H9 (cell line): ENCODE results near the gene CHRNA9. TPM values are rescaled to one million over a fixed set of nuclear protein-coding genes. Genes with fewer than 3 reads are reported as not detected.

Source experiments
- DNase-seq: peaks from one replicate; pipeline ENCODE4 v3.0.0-alpha.2; 2017
- H2AFZ ChIP-seq: one replicate; pipeline ENCODE4 v1.6.1; 2013; ENCODE audit warnings: mild to moderate bottlenecking, low read length, control low read depth, moderate library complexity
- H2AK5ac ChIP-seq: 2 replicates; pipeline ENCODE4 v1.6.1; 2013; ENCODE audit warnings: low read length, control low read depth, mixed read lengths; ENCODE audit not compliant: insufficient read length
- H2BK120ac ChIP-seq: one replicate; pipeline ENCODE4 v1.6.1; 2013; ENCODE audit warnings: low read depth, mild to moderate bottlenecking, low read length, control low read depth, inconsistent platforms; ENCODE audit not compliant: poor library complexity, severe bottlenecking
- H2BK12ac ChIP-seq: 2 replicates; pipeline ENCODE4 v1.6.1; 2013; ENCODE audit warnings: low read length, control low read depth, mixed read lengths, low read depth; ENCODE audit not compliant: insufficient read length
- H2BK15ac ChIP-seq: 2 replicates; pipeline ENCODE4 v1.6.1; 2013; ENCODE audit warnings: low read depth, low read length, control low read depth
- H2BK20ac ChIP-seq: one replicate; pipeline ENCODE4 v1.6.1; 2013; ENCODE audit warnings: low read depth, mild to moderate bottlenecking, low read length, control low read depth, inconsistent platforms; ENCODE audit not compliant: poor library complexity, severe bottlenecking
- H2BK5ac ChIP-seq: 2 replicates; pipeline ENCODE4 v1.6.1; 2013; ENCODE audit warnings: low read length, control low read depth, mixed read lengths; ENCODE audit not compliant: insufficient read length
- H3K14ac ChIP-seq: 2 replicates; pipeline ENCODE4 v1.6.1; 2013; ENCODE audit warnings: low read length, control low read depth; ENCODE audit not compliant: insufficient read depth
- H3K18ac ChIP-seq: 2 replicates; pipeline ENCODE4 v1.6.1; 2013; ENCODE audit warnings: low read depth, mild to moderate bottlenecking, mixed read lengths, low read length, control low read depth; ENCODE audit not compliant: insufficient read length
- H3K23ac ChIP-seq: 2 replicates; pipeline ENCODE4 v1.6.1; 2013; ENCODE audit warnings: low read length, control low read depth, mixed read lengths, low read depth; ENCODE audit not compliant: insufficient read length
- H3K23me2 ChIP-seq: 2 replicates; pipeline ENCODE4 v1.6.1; 2013; ENCODE audit warnings: low read depth, mild to moderate bottlenecking, mixed read lengths, low read length, control low read depth; ENCODE audit not compliant: insufficient read length, poor library complexity, severe bottlenecking
- H3K27ac ChIP-seq: 2 replicates; pipeline ENCODE4 v1.5.1; 2013; ENCODE audit warnings: low read length, control low read depth, mixed read lengths, low read depth; ENCODE audit not compliant: insufficient read length
- H3K27me3 ChIP-seq: 2 replicates; pipeline ENCODE4 v1.6.1; 2013; ENCODE audit warnings: low read length, control low read depth, inconsistent platforms; ENCODE audit not compliant: insufficient read depth
- H3K4ac ChIP-seq: 2 replicates; pipeline ENCODE4 v1.6.1; 2013; ENCODE audit warnings: low read depth, mild to moderate bottlenecking, control low read depth, inconsistent platforms, low read length, moderate library complexity
- H3K4me1 ChIP-seq: 2 replicates; pipeline ENCODE4 v1.6.1; 2013; ENCODE audit warnings: low read length, control low read depth, inconsistent platforms; ENCODE audit not compliant: insufficient read depth
- H3K4me2 ChIP-seq: 2 replicates; pipeline ENCODE4 v1.6.1; 2013; ENCODE audit warnings: low read length, control low read depth, mixed read lengths; ENCODE audit not compliant: insufficient read length, insufficient read depth
- H3K56ac ChIP-seq: 2 replicates; pipeline ENCODE4 v1.6.1; 2013; ENCODE audit warnings: low read depth, mild to moderate bottlenecking, mixed read lengths, low read length, control low read depth; ENCODE audit not compliant: insufficient read length
- H3K79me1 ChIP-seq: 2 replicates; pipeline ENCODE4 v1.6.1; 2013; ENCODE audit warnings: low read depth, mild to moderate bottlenecking, moderate library complexity, low read length, control low read depth, inconsistent platforms; ENCODE audit not compliant: insufficient read depth, poor library complexity, severe bottlenecking
- H3K79me2 ChIP-seq: 2 replicates; pipeline ENCODE4 v1.6.1; 2013; ENCODE audit warnings: low read length, control low read depth, inconsistent platforms; ENCODE audit not compliant: insufficient read depth
- H3K9ac ChIP-seq: 2 replicates; pipeline ENCODE4 v1.6.1; 2013; ENCODE audit warnings: low read length, control low read depth, mixed read lengths; ENCODE audit not compliant: insufficient read length; ENCODE audit errors: extremely low read depth
- H3K9me3 ChIP-seq: one replicate; pipeline ENCODE4 v1.6.1; 2013; ENCODE audit warnings: low read depth, low read length, inconsistent platforms; ENCODE audit not compliant: control insufficient read depth
- H3T11ph ChIP-seq: one replicate; pipeline ENCODE4 v1.6.1; 2013; ENCODE audit warnings: mild to moderate bottlenecking, low read length, control low read depth, inconsistent platforms
- H4K20me1 ChIP-seq: one replicate; pipeline ENCODE4 v1.6.1; 2013; ENCODE audit not compliant: control insufficient read depth, insufficient read length, insufficient read depth
- H4K5ac ChIP-seq: 2 replicates; pipeline ENCODE4 v1.6.1; 2013; ENCODE audit warnings: low read depth, mild to moderate bottlenecking, mixed read lengths, low read length, control low read depth; ENCODE audit not compliant: insufficient read length
- H4K8ac ChIP-seq: replicated peaks from 2 replicates; pipeline ENCODE4 v1.6.1; 2013; ENCODE audit warnings: low read length, control low read depth, mixed read lengths, low read depth; ENCODE audit not compliant: insufficient read length
- H4K91ac ChIP-seq: 2 replicates; pipeline ENCODE4 v1.6.1; 2013; ENCODE audit warnings: low read depth, mild to moderate bottlenecking, moderate library complexity, mixed read lengths, low read length, control low read depth; ENCODE audit not compliant: insufficient read length
- H3K27ac Mint-ChIP-seq, 3 experiments: 2 replicates in 2 of 3; 3 replicates in 1 of 3; pipeline ENCODE4 v1.8.0; 2020 to 2021; ENCODE audit warnings: mixed read lengths in 3 of 3, mild to moderate bottlenecking in 1 of 3, moderate library complexity in 1 of 3
- H3K27me3 Mint-ChIP-seq: 2 replicates; pipeline ENCODE4 v1.8.0; 2021; ENCODE audit warnings: low read depth, mild to moderate bottlenecking, moderate library complexity, mixed read lengths
- H3K36me3 Mint-ChIP-seq, 3 experiments: 2 replicates in 2 of 3; 3 replicates in 1 of 3; pipeline ENCODE4 v1.8.0; 2020 to 2021; ENCODE audit warnings: low read depth in 3 of 3, mixed read lengths in 3 of 3; ENCODE audit not compliant: insufficient read depth in 1 of 3
- H3K4me1 Mint-ChIP-seq, 2 experiments: 2 replicates each; pipeline ENCODE4 v1.8.0; 2020; ENCODE audit warnings: mixed read lengths in 2 of 2
- H3K4me3 Mint-ChIP-seq, 2 experiments: 2 replicates in 1 of 2; 3 replicates in 1 of 2; pipeline ENCODE4 v1.8.0; 2020 to 2021; ENCODE audit warnings: mild to moderate bottlenecking in 2 of 2, mixed read lengths in 2 of 2, moderate library complexity in 1 of 2
- H3K9me3 Mint-ChIP-seq, 2 experiments: 2 replicates in 1 of 2; 3 replicates in 1 of 2; pipeline ENCODE4 v1.8.0; 2020; ENCODE audit warnings: mild to moderate bottlenecking in 2 of 2, mixed read lengths in 2 of 2, moderate library complexity in 1 of 2
- WGBS: extraction: QIAGEN DNeasy Blood & Tissue Kit; methylation state at CpG from one replicate; pipeline ENCODE4 v1.1.7; 2013; ENCODE audit warnings: missing lambda C conversion rate, low lambda C conversion rate, mixed read lengths; ENCODE audit not compliant: insufficient read length; ENCODE audit errors: extremely low coverage; 5-methylcytosine and 5-hydroxymethylcytosine counted together
- total RNA-seq: library from RNA; stranded (reverse); gene quantifications from 2 replicates; pipeline ENCODE4 v1.2.1, GENCODE V29; 2021
- TF ChIP-seq, protein P1 (sequence below): fragments of 200-600 bp; sonication (generic); conservative IDR thresholded peaks from 3 replicates; pipeline ENCODE4 v1.8.0; 2021; ENCODE audit warnings: antibody characterized with exemption, mild to moderate bottlenecking

CHRNA9 gene
- total RNA-seq, 1 experiment from 2014 or later: 1.2 TPM

DNA sequence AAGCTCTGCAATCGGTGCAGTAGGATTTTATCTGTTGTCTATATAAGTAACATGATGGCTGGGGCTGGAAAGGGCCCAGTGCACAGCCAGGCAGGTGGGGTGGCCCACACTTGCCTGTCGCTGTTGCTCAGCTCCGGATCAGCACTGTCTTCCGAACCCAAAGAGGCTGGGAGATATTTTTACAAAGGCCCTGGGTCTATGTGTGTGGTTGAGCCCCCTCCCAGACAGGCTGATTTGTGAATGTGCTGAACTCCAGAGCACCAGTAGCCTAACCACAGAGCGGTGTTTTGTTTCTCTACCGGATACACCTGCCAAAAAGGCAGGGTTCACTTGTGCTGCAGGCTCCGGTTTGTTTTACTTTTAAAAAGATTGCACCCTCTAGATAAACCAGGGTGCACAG lies 33.5 kb upstream of the CHRNA9 start:
- H3K9me3 ChIP-seq: peaks cover 7% of the 10 kb centered on the region
- no peak overlapping the region for H3K56ac ChIP-seq
- H4K91ac ChIP-seq: no peak overlapping the region
- no peak overlapping the region for H2BK20ac ChIP-seq
- H3K27ac ChIP-seq: no peak overlapping the region
- no peaks in the 10 kb centered on the region for H4K20me1 ChIP-seq
- no peak overlapping the region for H3K4me3 Mint-ChIP-seq
- H3K27me3 ChIP-seq: no peaks in the 10 kb centered on the region
- TF ChIP-seq, protein P1, sequence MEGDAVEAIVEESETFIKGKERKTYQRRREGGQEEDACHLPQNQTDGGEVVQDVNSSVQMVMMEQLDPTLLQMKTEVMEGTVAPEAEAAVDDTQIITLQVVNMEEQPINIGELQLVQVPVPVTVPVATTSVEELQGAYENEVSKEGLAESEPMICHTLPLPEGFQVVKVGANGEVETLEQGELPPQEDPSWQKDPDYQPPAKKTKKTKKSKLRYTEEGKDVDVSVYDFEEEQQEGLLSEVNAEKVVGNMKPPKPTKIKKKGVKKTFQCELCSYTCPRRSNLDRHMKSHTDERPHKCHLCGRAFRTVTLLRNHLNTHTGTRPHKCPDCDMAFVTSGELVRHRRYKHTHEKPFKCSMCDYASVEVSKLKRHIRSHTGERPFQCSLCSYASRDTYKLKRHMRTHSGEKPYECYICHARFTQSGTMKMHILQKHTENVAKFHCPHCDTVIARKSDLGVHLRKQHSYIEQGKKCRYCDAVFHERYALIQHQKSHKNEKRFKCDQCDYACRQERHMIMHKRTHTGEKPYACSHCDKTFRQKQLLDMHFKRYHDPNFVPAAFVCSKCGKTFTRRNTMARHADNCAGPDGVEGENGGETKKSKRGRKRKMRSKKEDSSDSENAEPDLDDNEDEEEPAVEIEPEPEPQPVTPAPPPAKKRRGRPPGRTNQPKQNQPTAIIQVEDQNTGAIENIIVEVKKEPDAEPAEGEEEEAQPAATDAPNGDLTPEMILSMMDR: no peak
- H3K36me3 Mint-ChIP-seq: peaks cover 5 to 11% (median 8%) of the 10 kb centered on the region in 3 experiments
- no peak overlapping the region for H3T11ph ChIP-seq
- H3K79me1 ChIP-seq: no peaks in the 10 kb centered on the region
- H3K9me3 Mint-ChIP-seq: peaks cover 10 to 18% of the 10 kb centered on the region in 2 experiments
- no peak overlapping the region for H2BK5ac ChIP-seq
- peak overlapping the region in 1 of 3 experiments; percentile 51; a peak in 1 of 7 replicates for H3K27ac Mint-ChIP-seq
- H3K4ac ChIP-seq: no peak overlapping the region
- no peak overlapping the region for H3K23ac ChIP-seq
- H3K4me1 ChIP-seq: no peaks in the 10 kb centered on the region
- WGBS: no CpG with 5 or more reads among the region's 7 CpGs
- no peak overlapping the region for H3K4me2 ChIP-seq
- H4K8ac ChIP-seq: no peak overlapping the region
- H3K18ac ChIP-seq: no peak overlapping the region
- DNase-seq: no peak
- no peaks in the 10 kb centered on the region; the same call in 1 of the 2 replicates for H3K27me3 Mint-ChIP-seq
- no peak overlapping the region for H3K9ac ChIP-seq
- H2BK15ac ChIP-seq: no peak overlapping the region
- H3K23me2 ChIP-seq: no peaks in the 10 kb centered on the region
- no peak overlapping the region for H2AK5ac ChIP-seq
- no peak overlapping the region for H2BK12ac ChIP-seq
- H3K79me2 ChIP-seq: no peaks in the 10 kb centered on the region
- peaks cover 13 to 14% of the 10 kb centered on the region in 2 experiments for H3K4me1 Mint-ChIP-seq
- no peak overlapping the region for H2AFZ ChIP-seq
- H2BK120ac ChIP-seq: no peak overlapping the region
- H4K5ac ChIP-seq: no peak overlapping the region
- H3K14ac ChIP-seq: no peak overlapping the region; the same call in 1 of the 2 replicates
